GM21576 (cell line): ENCODE results near the gene BAZ2B.
A peak's percentile ranks its signal among the peaks of the same experiment; 100 is the strongest.

Experiments used
- ATAC-seq: cut with Tn5 transposase; IDR thresholded peaks from one replicate; pipeline ENCODE4 v1.9.1; 2021; ENCODE audit warnings: mild to moderate bottlenecking, moderate library complexity; ENCODE audit not compliant: unreplicated experiment

BAZ2B gene

DNA sequence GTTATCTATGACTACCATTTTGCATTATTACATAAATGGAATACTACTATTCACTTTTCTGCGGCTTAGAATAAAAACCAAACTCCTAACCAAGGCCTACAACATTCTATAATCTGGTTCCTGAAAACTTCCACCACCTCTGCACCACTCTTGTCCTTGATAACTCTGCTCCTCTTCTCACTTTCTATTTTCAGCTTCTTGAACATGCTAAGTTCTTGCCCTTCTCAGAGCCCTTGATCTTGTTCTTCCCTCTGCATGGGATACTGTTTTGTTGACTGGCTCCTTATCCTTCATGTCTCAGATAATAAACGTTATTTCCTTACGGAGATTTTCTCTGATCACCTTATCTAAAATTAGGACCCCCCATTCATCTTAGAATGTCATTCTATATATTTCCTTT, 264.4 kb downstream of the BAZ2B start:
- ATAC-seq = no peak

DNA sequence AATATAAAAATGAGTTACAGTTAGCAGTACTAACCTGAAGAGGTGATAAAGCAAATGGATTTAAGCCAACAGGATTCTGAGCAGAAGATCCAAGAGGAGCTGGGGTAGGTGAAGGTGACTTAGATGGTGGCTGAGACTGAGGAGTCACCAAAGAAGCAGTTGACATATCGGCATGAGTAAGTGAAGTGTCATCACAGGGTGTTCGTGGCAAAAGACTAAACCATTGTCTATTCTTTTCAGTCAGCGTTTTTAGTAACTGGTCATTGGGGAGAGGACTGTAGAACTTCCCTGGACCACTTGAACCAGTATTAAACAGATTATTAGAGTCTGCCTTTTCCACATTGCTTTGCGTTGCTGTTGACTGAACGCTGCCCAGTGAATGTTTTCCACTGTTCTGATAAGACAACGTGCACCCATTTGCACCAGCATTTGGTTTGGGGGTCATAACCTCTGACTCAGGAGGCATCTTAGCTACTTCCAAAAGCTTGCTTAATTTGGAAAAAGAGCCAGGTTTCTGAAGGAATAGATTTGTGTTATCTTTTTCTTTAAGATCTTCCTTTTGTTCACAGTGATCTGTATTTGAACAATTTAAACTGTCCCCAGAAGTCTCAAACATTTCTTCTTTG, 266.6 kb downstream of the BAZ2B start:
- ATAC-seq = no peak

DNA sequence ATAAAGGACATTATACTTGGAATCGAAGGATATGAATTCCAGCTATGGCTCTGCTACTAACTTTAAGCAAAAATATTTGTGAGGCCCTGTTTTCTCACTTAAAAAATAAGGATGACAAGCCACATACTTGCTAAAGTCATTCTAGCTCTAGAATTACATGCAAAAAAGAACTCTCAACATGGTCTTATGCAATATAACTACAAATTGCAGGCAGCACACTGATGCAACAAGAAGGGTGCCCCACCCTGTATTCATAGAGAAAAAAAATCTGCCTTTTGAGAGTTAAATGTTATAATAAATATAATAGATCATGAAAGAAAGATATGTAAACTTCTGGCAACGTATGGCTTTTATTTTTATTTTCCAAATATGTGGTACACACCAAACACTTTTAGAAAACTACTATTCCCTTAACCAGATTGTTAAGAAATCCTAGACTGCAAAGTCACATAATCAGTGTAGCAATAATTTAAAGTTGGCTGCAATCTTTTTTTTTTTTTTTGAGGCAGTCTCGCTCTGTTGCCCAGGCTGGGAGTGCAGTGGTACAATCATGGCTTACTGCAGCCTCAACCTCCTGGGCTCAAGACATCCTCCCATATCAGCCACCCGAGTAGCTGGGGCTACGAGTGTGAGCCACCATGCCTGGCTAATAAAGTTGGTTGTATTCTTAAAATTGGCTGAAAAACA, 289.6 kb downstream of the BAZ2B start:
- ATAC-seq = no peak

DNA sequence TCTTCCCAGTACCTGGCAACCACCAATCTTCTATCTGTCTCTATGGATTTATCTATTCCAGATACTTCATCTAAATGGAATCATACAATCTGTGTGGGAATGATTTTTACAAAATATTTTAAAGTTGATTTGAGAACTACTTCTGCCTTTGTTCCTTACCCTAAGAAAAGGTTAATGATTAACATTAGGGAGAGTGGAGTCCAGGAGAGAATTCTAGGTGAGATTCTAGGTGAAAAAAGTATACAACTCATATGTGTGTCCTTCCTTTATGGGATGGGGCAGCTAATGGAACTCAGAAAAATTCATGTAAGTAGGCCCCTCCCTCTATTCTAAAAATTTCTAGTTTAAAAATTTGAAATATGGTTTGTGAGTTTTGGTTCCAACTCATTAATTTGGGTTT, 293.9 kb downstream of the BAZ2B start:
- no peak for ATAC-seq

DNA sequence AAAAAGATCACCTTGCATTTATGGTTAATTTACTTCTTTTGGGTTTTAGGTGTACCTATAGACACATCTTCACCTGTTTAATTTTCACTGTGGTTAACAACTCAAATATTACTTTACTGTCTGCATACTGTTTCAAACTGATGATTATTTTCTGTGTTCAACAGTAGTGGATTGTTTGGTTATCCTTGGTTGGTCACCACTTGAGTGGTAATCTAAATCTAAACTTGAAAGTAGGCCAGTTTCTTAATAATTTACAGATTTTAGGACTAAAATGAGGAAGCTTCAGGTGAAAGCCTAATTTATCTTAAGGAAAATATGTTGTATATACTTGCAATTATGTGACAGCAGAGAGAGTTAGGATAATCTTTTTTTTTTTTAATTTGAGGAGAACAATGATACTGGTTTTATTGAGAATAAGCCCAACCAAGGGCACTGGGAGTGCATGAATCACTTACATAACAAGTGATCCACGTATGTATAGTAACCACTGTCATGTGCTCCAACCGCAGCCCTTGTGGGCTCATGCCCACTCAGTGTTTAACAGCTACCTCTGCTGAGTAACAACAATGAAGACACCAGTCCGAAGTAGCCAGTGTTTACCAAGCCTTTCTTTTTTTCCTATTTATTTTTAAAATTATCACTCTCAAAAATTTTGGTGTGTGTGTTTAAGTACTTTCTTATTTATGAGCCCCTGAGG, 298.8 kb downstream of the BAZ2B start:
- no peak for ATAC-seq

DNA sequence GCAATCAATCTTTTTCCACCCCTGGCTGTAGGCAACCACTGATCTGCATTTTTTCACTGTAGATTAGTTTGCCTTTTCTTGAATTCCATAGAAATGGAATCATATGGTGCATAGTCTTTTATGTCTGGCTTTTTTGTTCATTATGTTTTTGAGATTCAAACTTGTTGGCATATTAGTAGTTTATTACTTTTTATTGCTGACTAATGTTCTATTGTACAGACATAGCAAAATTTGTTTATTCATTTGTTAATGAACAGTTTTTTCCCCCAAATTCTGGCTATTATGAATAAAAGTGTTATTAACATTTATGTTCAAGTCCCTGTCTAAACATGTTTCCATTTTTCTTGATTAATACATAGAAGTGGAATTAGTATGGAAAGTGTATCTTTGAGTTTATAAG, 308.4 kb downstream of the BAZ2B start:
- no peak for ATAC-seq

DNA sequence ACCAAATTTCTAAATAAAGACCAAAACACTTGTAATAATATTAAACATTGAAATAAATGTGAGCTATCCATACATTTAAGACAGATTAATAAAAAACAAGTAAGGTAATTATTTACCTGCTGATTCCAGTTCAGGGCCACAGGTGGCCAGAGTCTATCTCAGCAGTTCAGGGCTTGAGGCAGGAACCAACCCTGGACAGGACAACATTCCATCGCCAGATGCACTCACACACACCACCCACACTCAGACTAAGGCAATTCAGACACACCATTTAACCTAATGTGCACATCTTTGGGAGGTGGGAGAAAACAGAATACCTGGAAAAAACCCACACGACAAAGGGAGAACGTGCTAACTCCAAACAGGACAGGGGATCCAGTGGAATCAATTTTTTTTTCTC, 315.8 kb downstream of the BAZ2B start:
- ATAC-seq = no peak

DNA sequence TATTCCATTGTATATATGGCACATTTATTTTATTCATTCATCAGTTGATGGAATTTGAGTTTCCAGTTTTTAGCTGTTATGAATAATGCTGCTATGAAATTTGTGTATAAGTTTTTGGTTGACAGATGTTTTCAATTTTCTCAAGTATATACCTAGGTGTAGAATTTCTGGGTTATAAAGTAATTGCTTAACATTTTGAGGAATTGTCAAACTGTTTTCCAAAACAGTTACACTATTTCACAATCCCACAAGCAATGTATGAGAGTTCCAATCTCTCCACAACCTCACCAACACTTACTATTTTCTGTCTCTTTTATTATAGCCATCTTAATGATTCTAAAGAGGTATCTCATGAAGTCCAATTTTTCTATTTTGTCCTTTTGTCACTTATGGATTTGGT, 317.4 kb downstream of the BAZ2B start:
- no peak for ATAC-seq

DNA sequence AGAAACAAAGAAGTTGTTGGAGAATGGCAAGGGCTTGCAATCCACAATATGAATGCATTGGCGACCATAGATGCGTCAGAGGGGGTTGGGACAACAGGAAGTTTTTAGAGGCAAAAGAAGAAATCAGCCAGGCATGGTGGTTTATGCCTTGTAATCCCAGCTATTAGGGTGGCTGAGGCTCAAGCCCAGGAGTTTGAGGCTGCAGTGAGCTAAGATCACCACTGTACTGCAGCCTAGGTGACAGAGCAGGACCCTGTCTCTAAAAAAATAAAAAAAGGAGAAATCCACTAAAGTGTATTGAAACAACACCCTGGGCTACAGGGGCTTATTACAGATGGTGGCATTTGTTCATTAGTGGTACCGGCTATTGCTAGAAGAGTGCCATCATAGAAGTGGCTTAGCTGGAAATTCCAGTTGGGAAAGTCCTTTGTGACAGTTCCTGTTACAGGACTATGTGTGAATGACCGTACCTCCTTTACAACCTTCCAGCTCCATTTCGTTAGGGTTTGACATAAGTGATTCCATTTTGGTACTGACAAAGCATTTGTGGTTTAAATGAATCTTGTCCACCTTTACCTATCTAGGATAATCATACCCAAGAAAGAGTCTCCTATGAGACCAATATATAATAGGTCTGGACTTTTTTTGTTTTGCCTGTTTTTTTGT, 319.2 kb downstream of the BAZ2B start:
- ATAC-seq = no peak

DNA sequence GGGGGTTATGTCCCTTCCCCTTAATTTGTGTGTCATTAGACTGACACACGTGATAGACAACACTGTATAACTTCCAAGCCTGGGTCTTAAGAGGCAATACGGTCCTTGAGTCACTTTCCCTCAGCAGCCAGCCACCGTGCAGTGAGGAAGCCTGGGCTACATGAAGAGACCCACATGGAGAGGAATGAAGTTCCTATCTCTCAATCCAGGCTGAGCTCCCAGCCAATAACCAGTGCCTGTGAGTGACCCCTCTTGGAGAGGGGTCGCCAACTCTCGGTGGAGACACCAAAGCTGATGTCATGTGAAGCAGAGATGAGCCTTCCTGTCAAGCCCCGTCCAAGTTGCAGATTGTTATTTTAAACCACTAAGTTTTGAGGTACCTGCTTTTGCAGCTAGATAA, 324.2 kb downstream of the BAZ2B start:
- no peak for ATAC-seq

DNA sequence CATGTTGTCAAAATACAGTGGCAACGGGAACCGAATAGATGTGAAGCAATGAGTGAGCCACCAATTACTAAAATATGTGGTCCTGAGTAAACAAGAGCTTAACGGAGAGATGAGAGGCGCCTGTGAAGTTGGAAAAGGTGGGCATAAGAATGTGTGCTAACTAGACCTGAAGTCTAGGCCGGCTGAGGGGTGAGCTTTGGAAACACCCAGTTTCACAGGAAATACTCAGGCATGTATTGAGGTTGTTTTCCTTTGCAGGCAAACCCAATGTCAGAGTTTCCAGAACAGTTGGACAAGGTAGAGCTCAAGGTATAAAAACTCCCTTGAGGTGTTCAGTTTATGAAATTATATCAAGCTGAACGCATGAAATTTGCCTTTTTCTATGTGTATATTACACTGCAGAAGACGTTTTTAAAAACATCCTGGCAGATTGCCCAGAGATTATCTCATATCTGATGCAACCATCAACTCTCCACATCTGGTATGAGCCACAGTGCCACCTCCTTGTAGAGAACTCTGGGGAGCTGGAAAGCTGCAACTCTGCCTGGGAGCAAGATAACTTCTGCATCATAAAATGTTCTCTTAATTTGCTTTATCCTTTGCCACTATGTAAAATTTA, 325.9 kb downstream of the BAZ2B start:
- no peak for ATAC-seq

DNA sequence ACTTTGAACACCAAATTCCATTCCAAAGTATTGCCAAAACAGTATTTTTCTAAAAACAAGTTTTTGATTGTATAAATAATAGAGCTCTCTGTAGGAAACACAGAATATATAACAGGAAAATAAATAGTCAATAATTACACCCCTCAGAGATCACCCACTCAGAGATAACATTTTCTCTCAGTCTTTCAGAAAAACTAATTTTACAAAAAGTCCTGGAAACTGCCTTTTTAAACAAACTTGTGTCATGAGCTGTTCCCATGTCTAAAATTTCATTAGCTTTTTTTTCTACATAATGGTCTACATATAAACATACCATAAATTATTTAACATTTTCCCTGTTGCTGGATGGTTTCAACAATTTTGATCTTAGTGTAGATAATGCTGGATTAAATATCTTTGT, 328.6 kb downstream of the BAZ2B start:
- no peak for ATAC-seq

DNA sequence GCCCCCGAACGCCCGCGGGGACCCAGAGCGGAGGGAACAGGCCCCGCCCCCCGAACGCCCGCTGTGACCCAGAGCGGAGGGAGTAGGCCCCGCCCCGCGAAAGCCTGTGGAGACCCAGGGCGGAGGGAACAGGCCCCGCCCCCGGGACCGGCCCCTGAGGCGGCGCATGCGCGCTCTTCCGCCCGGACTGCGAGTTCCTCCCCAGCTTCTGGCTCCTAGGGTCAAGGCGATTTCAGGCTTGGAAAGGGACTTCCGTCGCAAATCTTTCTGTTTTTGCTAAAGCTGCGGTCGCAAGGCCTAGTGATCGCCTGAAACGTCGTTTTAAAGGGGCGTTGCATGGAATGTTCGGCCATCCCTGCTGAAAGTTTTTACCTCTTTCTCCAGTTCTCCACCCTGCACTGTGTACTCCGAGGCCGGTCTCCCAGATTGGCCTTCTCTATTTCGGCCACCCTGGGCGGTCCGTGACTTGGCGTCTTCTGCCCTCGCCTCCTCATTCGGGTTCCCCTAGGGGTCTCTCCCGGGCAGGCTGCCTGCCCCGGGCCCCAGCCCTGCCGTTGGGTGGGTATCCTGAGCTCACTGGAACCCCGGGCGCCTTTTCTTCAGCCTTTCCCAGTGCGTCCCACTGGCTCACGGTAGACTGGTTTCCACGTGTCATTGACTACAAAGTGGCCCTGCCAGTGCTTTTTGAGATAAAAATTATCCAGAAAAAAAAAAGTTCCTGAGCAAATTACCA, 329.5 kb downstream of the BAZ2B start:
- ATAC-seq = peak; percentile 87

DNA sequence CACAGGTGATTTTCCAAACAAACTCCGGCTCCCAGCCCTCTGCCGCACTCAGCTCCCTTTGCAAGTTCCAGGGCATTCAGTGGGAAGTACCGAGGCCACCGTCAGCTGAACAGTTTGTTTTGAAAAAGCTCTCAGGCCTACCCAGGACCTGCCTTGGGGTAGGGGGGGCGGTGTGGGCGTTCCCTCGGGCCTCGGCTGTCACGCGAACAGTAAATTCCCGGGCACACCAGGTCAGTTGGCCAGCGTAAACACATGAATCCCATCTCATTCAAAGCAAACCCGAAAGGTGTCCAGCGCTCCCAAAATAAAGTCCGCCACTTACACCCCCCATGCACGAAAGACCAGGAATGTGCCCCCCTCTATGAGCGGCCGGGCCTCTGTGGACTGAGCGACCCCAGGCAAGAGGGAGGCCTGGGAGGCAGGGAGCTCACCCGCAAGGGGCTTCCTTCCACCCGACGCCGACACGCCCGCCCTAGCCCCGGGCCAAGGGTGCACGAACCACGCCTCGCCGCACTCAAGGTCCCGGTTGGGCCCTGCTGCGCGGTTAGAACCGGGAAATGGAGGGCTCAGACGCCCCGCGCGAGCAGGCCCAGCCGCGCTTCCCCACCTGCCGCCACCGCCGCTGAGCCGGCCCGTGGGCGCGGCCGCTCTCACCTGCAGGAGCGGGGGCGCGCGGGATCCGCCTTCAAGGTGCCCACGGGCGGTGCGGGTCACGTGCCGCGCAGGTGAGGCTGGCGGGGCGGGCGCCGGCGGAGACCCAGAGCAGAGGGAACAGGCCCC, 330.2 kb downstream of the BAZ2B start, which contains the start of gene WDSUB1:
WDSUB1 (minus strand) TSS at position 775 of the 780 bp plus-strand sequence. CDS start 3,634 bp downstream, outside the sequence.
- ATAC-seq = peak; percentile 30

DNA sequence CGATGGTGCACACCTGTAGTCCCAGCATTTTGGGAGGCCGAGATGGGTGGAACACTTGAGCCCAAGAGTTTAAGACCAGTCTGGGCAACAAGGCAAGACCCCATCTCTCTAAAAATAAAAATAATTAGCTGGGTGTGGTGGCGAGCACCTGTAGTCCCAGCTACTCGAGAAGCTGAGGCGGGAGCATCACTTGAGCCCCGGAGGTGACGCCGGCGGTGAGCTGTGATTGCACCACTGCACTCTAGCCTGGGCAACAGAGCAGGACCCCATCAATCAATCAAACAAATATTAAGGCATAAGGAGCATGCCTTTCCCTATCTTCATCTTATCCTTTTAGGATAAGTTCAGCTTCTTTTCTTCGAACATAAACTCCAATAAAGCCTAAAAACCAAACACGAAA, 330.9 kb downstream of the BAZ2B start:
- no peak for ATAC-seq

DNA sequence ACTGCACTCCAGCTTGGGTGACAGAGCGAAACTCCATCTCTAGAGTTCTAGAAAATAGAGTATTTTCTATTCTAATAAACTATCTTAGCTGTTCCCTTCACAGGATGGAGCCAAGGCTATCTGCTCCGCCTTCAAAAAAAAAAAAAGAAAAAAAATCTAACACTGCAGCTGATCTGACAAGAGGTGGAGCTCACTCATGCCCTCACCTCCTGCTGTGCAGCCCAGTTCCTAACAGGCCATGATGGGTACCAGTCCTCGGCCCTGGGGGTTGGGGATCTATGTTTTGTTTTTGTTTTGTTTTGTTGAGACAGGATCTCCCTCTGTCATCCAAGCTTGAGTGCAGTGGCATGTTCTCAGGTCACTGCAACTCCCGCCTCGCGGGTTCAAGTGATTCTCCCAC, 332.8 kb downstream of the BAZ2B start:
- ATAC-seq = no peak

DNA sequence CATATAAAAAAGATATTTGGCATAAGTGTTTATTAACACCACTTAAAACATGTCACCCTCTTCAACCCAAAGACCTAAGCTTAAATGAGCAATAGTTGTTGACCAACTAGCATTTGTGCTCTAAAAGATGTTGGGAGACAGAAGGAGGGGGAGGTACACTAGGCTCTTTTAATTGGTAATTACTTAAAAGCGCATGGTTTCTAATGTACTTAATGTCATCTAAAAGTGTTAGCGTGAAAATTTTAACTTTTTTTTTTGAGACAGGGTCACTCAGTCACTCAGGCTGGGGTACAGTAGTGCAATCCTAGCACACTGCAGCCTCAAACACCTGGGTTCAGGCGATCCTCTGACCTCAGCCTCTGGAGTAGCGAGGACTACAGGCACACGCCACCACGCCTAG, 335.3 kb downstream of the BAZ2B start:
- ATAC-seq = no peak

DNA sequence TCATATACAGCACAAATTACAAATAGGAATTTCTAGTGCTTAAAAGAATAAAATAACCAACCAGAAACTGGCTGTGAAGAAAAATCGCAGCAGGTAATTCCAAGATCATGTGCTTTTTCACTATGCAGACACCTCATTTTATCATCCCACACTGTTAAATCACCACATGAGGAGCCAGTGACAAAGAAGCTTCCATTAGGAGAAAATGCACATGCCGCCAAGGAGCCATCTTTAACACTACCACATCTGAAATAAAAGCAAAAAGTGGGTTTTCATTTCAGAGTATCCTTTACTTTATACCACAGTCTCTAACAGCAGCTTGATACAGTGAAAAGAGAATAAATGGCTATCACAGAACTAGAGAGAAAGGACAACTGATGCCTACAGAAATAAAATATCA, 336.6 kb downstream of the BAZ2B start:
- ATAC-seq = no peak

DNA sequence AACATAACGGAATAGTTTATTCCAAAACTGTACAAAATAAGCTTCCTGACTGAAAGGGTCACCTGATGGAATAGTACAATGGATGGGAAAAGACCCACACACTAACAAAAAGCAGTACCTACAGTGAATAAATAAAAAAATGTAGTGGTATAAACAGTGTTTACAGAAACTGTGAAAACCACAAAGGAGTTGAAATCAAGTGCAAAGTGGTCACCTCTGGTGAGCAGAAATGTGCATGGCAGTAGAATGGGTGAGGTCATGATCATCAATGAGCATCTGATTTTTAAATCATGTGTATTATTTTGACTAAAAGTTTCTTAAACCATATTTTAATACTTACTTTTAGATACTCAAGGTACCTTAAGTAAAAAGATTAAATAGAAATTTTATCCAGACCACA, 341.2 kb downstream of the BAZ2B start:
- ATAC-seq = no peak

DNA sequence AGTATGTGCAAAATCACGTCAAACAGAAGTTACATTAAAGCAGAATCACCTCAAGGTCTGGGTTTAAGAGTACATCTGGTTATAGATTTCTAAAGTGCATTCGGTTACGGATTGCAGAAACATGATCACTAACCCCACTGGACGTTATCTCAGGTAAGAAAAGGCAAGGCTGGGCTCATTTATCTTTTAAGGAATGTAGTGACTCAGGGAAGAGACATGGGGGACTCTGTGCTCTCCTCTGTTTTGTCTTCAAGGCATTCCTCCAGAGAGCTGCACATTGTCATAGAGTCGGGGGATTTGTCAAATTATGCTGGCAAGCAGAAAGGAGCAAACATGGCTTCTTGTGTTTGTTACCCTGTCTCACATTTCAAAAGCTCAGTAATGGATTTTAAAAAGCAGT, 344.2 kb downstream of the BAZ2B start:
- ATAC-seq = no peak
